ENCODE results near the gene METTL16.
"Not testable (repeated sequence)": the region's sequence is repeated elsewhere in the genome, so short reads cannot be mapped to it uniquely, and the experiment has no call there.

Gene METTL16

GRCh38 chr17:2511462-2512369, at the start of gene METTL16:
Gene METTL16, minus strand, starts transcription at chr17:2511888. Its CDS starts 9,557 bp downstream, at chr17:2502331.
- DNase-seq: peak; percentile 99

- DNase-seq: no peak
These were observed 49.0 kb upstream of the METTL16 start for GRCh38 chr17:2560658-2561057.

GRCh38 chr17:2551928-2552327, 40.2 kb upstream of the METTL16 start:
- DNase-seq: no peak

GRCh38 chr17:2551493-2551892, 39.8 kb upstream of the METTL16 start:
- no peak for DNase-seq

- no peak for DNase-seq
These were observed 37.9 kb upstream of the METTL16 start for GRCh38 chr17:2549392-2550211.

GRCh38 chr17:2548026-2548425, 36.3 kb upstream of the METTL16 start:
- not testable (repeated sequence) for DNase-seq

GRCh38 chr17:2547176-2547575, 35.5 kb upstream of the METTL16 start:
- peak; percentile 13 for DNase-seq

- DNase-seq: peak; percentile 16
These were observed 33.7 kb upstream of the METTL16 start for GRCh38 chr17:2545393-2545792.

GRCh38 chr17:2542456-2542855, 30.8 kb upstream of the METTL16 start:
- no peak for DNase-seq

- no peak for DNase-seq
These were observed 30.4 kb upstream of the METTL16 start for GRCh38 chr17:2542056-2542455.

- DNase-seq: not testable (repeated sequence)
These were observed 25.9 kb upstream of the METTL16 start for GRCh38 chr17:2537579-2537978.

- DNase-seq: no peak
These were observed 20.5 kb upstream of the METTL16 start for GRCh38 chr17:2532146-2532720.

- DNase-seq: not testable (repeated sequence)
These were observed 19.7 kb upstream of the METTL16 start for GRCh38 chr17:2531243-2531954.

GRCh38 chr17:2521775-2522410, 10.2 kb upstream of the METTL16 start:
- not testable (repeated sequence) for DNase-seq

GRCh38 chr17:2521257-2521656, 9.6 kb upstream of the METTL16 start:
- no peak for DNase-seq

- no peak for DNase-seq
These were observed 5.9 kb upstream of the METTL16 start for GRCh38 chr17:2517539-2517938.

GRCh38 chr17:2511138-2511461, 588 bp downstream of the METTL16 start:
- DNase-seq: no peak

- no peak for DNase-seq
These were observed 1.1 kb downstream of the METTL16 start for GRCh38 chr17:2510559-2510958.

GRCh38 chr17:2508035-2508434, 3.7 kb downstream of the METTL16 start:
- DNase-seq: no peak

- DNase-seq: not testable (repeated sequence)
These were observed 4.7 kb downstream of the METTL16 start for GRCh38 chr17:2507015-2507414.

GRCh38 chr17:2503627-2504026, 8.1 kb downstream of the METTL16 start:
- no peak for DNase-seq

GRCh38 chr17:2502871-2503580, 8.7 kb downstream of the METTL16 start:
- no peak for DNase-seq

All from DMS53 (cell line).